IPS-18a (cell line): ENCODE data around the gene FUT1.
"Not testable (repeated sequence)": the region's sequence is repeated elsewhere in the genome, so short reads cannot be mapped to it uniquely, and the experiment has no call there.

ENCODE experiments used
- H3K27ac ChIP-seq: one replicate; pipeline ENCODE4 v1.5.1; 2013; ENCODE audit warnings: low read length
- H3K27me3 ChIP-seq: one replicate; pipeline ENCODE4 v1.6.1; 2013; ENCODE audit warnings: mild to moderate bottlenecking, low read length; ENCODE audit not compliant: control insufficient read depth, insufficient read depth
- H3K36me3 ChIP-seq: one replicate; pipeline ENCODE4 v1.6.1; 2013; ENCODE audit warnings: low read depth, low read length; ENCODE audit not compliant: control insufficient read depth
- H3K4me1 ChIP-seq: one replicate; pipeline ENCODE4 v1.6.1; 2013; ENCODE audit warnings: low read depth, low read length; ENCODE audit not compliant: control insufficient read depth
- H3K4me3 ChIP-seq: one replicate; pipeline ENCODE4 v1.5.1; 2013; ENCODE audit warnings: low read length
- H3K9ac ChIP-seq: one replicate; pipeline ENCODE4 v1.6.1; 2013; ENCODE audit warnings: mild to moderate bottlenecking, low read length, moderate library complexity
- H3K9me3 ChIP-seq: one replicate; pipeline ENCODE4 v1.6.1; 2013; ENCODE audit warnings: low read depth, low read length; ENCODE audit not compliant: control insufficient read depth

The FUT1 gene

DNA sequence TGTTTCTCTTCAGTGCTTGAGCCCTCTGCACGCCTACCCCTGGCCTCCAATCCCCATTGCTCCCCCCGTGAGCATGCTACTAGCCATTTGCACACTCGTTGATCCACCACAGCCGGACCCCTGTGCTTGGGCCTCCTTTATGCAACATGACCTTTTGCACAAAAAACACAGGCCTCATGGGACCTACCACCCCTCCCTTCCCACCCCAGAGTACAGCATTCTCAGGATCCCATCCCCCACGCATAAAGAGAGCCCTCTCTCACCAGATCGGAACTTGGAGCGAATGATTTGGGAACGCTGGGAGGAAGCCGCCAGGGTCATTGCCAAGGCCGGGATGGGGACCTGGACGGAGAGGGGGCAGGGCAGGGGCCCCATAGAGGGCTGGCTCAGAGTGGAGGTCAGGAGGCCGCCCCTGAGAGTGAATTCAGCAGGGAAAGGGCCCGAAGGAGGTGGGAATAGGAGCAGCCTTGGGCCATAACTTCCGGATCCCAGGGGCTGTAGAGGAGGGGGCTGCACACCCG, 33.7 kb downstream of the FUT1 start:
- Histone ChIP-seq H3K4me3 (no peak overlapping the region), H3K27ac (no peak overlapping the region), H3K9ac (no peak overlapping the region)

DNA sequence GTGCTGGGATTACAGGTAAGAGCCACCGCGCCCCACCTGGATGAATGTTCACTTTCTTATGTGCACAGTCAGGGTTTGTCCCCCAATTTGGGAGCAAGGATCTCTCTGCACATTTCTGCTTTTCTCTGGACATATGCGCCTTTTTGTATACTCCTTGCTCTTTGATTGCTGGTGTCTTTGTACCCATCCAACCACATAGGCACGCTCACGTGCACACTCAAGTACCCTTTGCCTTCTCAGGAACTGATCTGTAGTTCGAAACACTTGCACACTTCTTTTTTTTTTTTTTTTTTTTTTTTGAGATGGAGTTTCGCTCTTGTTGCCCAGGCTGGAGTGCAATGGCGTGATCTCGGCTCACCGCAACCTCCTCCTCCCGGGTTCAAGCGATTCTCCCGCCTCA, 34.3 kb downstream of the FUT1 start:
- not testable (repeated sequence) for H3K27me3 ChIP-seq, H3K9me3 ChIP-seq, H3K36me3 ChIP-seq, H3K4me3 ChIP-seq, H3K9ac ChIP-seq, H3K27ac ChIP-seq
- peaks cover 22% of the 10 kb centered on the region for H3K4me1 ChIP-seq

More for the DNA sequence above, 33.7 kb downstream of the FUT1 start:
- Histone ChIP-seq H3K27me3 (no peaks in the 10 kb centered on the region), H3K36me3 (no peaks in the 10 kb centered on the region), H3K4me1 (peaks cover 22% of the 10 kb centered on the region), H3K9me3 (no peaks in the 10 kb centered on the region)

DNA sequence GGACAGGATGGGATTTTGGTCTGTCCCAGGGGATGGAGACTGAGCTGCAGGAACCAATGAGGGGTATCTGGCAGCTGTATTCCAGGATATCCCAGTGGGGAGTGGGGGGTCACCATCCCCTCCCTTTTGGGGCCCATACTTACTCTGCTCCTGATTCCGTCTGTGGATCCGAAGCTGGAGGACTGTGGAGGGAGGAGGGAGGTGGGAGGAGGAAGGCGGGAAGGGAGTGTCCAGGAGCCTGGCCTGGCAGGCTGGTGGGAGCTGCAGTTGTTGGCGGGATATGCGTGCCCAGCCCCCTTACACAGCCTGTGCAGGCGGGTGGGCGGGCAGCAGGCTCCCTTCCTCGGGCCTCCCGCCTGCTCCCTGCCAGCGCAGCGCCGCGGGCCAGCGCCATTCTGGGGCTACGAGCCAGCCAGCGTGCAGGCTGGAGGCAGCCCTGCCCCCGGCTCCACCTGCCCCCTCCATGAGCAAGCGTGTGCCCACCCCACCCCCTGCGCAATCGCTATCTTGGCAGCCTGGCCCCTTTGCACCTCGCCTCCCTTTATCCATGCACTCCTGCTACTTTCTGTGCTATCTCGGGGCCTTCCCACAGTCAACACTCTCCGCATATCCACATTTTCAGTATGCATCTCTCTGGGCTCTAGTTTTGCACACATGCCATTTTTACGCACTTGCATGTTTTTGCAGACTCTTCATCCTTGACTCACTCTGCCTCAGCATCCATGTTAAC, 35.7 kb downstream of the FUT1 start:
- no peaks in the 10 kb centered on the region for H3K27me3 ChIP-seq
- no peaks in the 10 kb centered on the region for H3K36me3 ChIP-seq
- H3K27ac ChIP-seq, result no peak overlapping the region
- peak overlapping the region; percentile 30 for H3K4me3 ChIP-seq
- no peaks in the 10 kb centered on the region for H3K9me3 ChIP-seq
- no peak overlapping the region for H3K9ac ChIP-seq
- peaks cover 27% of the 10 kb centered on the region for H3K4me1 ChIP-seq

- no peaks in the 10 kb centered on the region for H3K36me3 ChIP-seq
- H3K9me3 ChIP-seq, result no peaks in the 10 kb centered on the region
- no peak overlapping the region for H3K27ac ChIP-seq
- peaks cover 27% of the 10 kb centered on the region for H3K4me1 ChIP-seq
- H3K27me3 ChIP-seq, result no peaks in the 10 kb centered on the region
- no peak overlapping the region for H3K9ac ChIP-seq
- no peak overlapping the region for H3K4me3 ChIP-seq
Observed at GRCh38 chr19:48715681-48716171, 36.7 kb downstream of the FUT1 start.

- Histone ChIP-seq H3K9me3 (no peaks in the 10 kb centered on the region), H3K4me3 (peak overlapping the region; percentile 87), H3K27ac (no peak overlapping the region), H3K36me3 (no peaks in the 10 kb centered on the region), H3K4me1 (peaks cover 24% of the 10 kb centered on the region), H3K9ac (peak overlapping the region; percentile 58), H3K27me3 (no peaks in the 10 kb centered on the region)
Observed at GRCh38 chr19:48714759-48715675, 37.4 kb downstream of the FUT1 start.

DNA sequence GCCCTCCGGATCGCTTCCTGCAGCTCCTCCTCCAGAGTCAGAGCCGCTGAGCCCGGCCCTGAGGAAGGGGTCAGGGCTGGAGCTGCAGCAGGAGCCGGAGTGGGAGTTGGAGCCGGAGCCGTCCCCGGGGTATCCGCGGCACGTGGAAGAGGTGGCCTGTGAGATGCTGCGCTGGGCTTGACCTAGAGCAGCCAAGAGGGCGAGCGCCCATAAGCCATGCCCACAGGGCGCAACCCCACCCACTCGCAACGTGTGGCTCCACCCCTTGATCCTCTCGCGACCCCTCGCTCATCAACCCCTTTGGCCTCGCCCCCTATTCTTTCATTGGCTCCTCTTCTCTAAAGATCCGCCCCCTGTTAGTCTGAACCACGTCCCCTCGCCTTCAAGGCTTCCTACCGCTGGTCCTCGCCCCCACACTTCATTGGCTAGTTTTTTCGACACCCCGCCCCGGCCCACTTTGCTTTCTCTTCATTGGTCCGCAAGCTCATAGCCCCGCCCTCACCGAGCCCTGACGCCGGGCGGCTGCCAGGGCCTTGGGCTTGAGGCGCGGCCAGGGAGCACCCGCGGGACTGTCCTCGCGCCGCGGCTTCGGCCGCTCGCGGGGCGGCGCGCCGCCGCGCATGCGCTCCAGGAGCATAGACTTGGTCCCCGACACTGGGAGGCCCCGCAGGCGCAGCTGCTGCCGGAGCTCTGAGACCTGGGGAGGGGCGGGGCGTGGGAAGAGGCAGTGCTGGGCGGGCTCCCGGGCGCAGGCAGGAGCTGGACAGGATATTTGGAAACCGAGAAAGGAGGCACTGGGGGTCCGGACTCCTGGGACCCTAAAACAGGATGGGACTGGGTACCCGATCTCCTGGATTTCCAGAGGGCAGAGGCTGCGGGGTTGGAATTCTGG, 38.3 kb downstream of the FUT1 start:
- peak overlapping the region; percentile 87 for H3K4me3 ChIP-seq
- no peaks in the 10 kb centered on the region for H3K9me3 ChIP-seq
- H3K36me3 ChIP-seq, result no peaks in the 10 kb centered on the region
- no peak overlapping the region for H3K27ac ChIP-seq
- peaks cover 21% of the 10 kb centered on the region for H3K4me1 ChIP-seq
- no peaks in the 10 kb centered on the region for H3K27me3 ChIP-seq
- H3K9ac ChIP-seq, result peak overlapping the region; percentile 58

- peaks cover 19% of the 10 kb centered on the region for H3K4me1 ChIP-seq
- H3K4me3 ChIP-seq, result peak overlapping the region; percentile 87
- H3K9me3 ChIP-seq, result no peaks in the 10 kb centered on the region
- peak overlapping the region; percentile 33 for H3K9ac ChIP-seq
- no peaks in the 10 kb centered on the region for H3K36me3 ChIP-seq
- no peak overlapping the region for H3K27ac ChIP-seq
- no peaks in the 10 kb centered on the region for H3K27me3 ChIP-seq
Observed at GRCh38 chr19:48713041-48713863, 39.2 kb downstream of the FUT1 start.

DNA sequence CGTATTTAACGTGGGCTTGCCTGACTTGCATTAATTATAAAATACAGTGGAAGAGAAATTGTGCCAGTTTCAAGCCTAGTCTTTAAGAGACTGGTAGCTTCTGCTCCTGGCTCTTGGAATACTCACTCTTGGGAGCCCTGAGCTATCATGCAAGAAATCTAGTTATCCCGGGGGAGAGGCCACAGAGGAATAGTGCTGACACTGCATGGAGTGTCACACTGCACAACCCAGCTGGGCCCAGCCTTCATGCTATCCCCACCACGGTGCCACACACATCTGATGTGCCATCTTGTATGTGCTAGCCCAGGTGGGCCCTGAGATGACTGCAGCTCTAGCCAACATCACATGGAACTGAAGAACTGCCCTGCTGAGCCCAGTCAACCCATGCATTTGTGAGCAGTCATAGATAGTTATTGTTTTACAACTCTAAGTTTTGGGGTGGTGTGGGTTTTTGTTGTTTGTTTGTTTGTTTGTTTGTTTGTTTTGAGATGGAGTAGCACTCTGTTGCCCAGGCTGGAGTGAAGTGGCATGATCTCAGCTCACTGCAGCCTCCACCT, 41.3 kb downstream of the FUT1 start:
- H3K27ac ChIP-seq, result no peak overlapping the region
- no peak overlapping the region for H3K9ac ChIP-seq
- no peaks in the 10 kb centered on the region for H3K36me3 ChIP-seq
- no peak overlapping the region for H3K4me3 ChIP-seq
- no peaks in the 10 kb centered on the region for H3K9me3 ChIP-seq
- H3K4me1 ChIP-seq, result peaks cover 10% of the 10 kb centered on the region
- no peaks in the 10 kb centered on the region for H3K27me3 ChIP-seq

GRCh38 chr19:48708471-48708870, 44.0 kb downstream of the FUT1 start:
- H3K9ac ChIP-seq, result no peak overlapping the region
- no peaks in the 10 kb centered on the region for H3K9me3 ChIP-seq
- no peak overlapping the region for H3K4me3 ChIP-seq
- peaks cover 5% of the 10 kb centered on the region for H3K4me1 ChIP-seq
- H3K36me3 ChIP-seq, result no peaks in the 10 kb centered on the region
- H3K27me3 ChIP-seq, result no peaks in the 10 kb centered on the region
- no peak overlapping the region for H3K27ac ChIP-seq

GRCh38 chr19:48705431-48705830, 47.0 kb downstream of the FUT1 start:
- Histone ChIP-seq H3K36me3 (no peaks in the 10 kb centered on the region), H3K9me3 (no peaks in the 10 kb centered on the region), H3K9ac (no peak overlapping the region), H3K4me1 (no peaks in the 10 kb centered on the region), H3K4me3 (no peak overlapping the region), H3K27ac (no peak overlapping the region), H3K27me3 (no peaks in the 10 kb centered on the region)
